Stomach (tissue), 9 donors: Measurements from ENCODE around the gene IL21R. TPM values are rescaled to one million over a fixed set of nuclear protein-coding genes. Genes with fewer than 3 reads are reported as not detected.
A peak's percentile ranks its signal among the peaks of the same experiment; 100 is the strongest.

ENCODE experiments used
- DNase-seq, 2 donors: peaks; one replicate each; pipeline versions ENCODE4 v3.0.0 to v3.0.0-alpha.2; 2013 to 2019
- H3K27ac ChIP-seq, 5 donors: fragments of 200-600 bp in 4 of 5; sonication (generic) in 4 of 5; one replicate each; pipeline ENCODE4 v1.5.1; 2013 to 2019; ENCODE audit warnings: mild to moderate bottlenecking in 1 of 5, moderate library complexity in 1 of 5
- H3K27me3 ChIP-seq, 3 donors: fragments of 200-600 bp; sonication (generic); one replicate each; pipeline ENCODE4 v1.5.1; 2017 to 2019; ENCODE audit warnings: mixed run types in 1 of 3
- H3K36me3 ChIP-seq, 4 donors: fragments of 200-600 bp; sonication (generic); 1 replicate in 3 of 4; 2 replicates in 1 of 4; pipeline ENCODE4 v1.5.1; 2016 to 2019
- H3K4me1 ChIP-seq, 4 donors: fragments of 200-600 bp; sonication (generic); one replicate each; pipeline ENCODE4 v1.5.1; 2016 to 2019
- H3K4me3 ChIP-seq, 4 donors: fragments of 200-600 bp; sonication (generic) in 3 of 4; one replicate each; pipeline ENCODE4 v1.5.1; 2016 to 2019; ENCODE audit warnings: mild to moderate bottlenecking in 1 of 4
- H3K9me3 ChIP-seq, 4 donors: fragments of 200-600 bp; sonication (generic); one replicate each; pipeline ENCODE4 v1.5.1; 2016 to 2019
- EP300 ChIP-seq: sonication (generic); formaldehyde crosslinking; IDR thresholded peaks from one replicate; pipeline ENCODE4 v1.6.1; 2017; ENCODE audit warnings: antibody characterized with exemption
- POLR2A ChIP-seq, 4 donors: fragments of 450-650 bp; IDR thresholded peaks; one replicate each; pipeline ENCODE4 v1.6.1; 2016; ENCODE audit warnings: antibody characterized with exemption in 4 of 4, control low read depth in 2 of 4, mild to moderate bottlenecking in 1 of 4, moderate library complexity in 1 of 4
- POLR2AphosphoS5 ChIP-seq, 3 donors: sonication (generic); formaldehyde crosslinking; IDR thresholded peaks; one replicate each; pipeline ENCODE4 v1.6.1; 2016; ENCODE audit warnings: antibody characterized with exemption in 3 of 3
- WGBS, 5 donors: extraction: QIAGEN DNeasy Blood & Tissue Kit in 3 of 5; methylation state at CpG; one replicate each; pipeline versions ENCODE4 v1.1.5 to v1.1.7; 2013 to 2018; 5-methylcytosine and 5-hydroxymethylcytosine counted together
- intact Hi-C: fragments of 100-400 bp; cut with DNase I; formaldehyde crosslinking; loops from one replicate; pipeline ENCODE4 v1.15.1; 2023; ENCODE audit warnings: low total_unique reads
- polyA plus RNA-seq, 3 donors: library from polyadenylated mRNA; stranded (reverse); fragments of 200-250 nt; gene quantifications; one replicate each; pipeline ENCODE4 v1.2.3, GENCODE V29; 2013
- total RNA-seq, 5 donors: library from RNA; depleted of rRNA; stranded (reverse); fragments of >200 nt; gene quantifications; one replicate each; pipeline versions ENCODE4 v1.1.0 to v1.2.3, GENCODE V29; 2014 to 2016
- TF ChIP-seq, protein P1 (sequence below), 7 experiments: fragments of 450-650 bp in 4 of 7; fragments of 200-600 bp in 3 of 7; sonication (generic) in 3 of 7; IDR thresholded peaks; one replicate each; pipeline ENCODE4 v1.5.1; 2016 to 2019; ENCODE audit warnings: antibody characterized with exemption in 7 of 7, control low read depth in 2 of 7, mild to moderate bottlenecking in 1 of 7
- donor health status: healthy with polysubstance abuse.
- donor health status: Bipolar disorder and iron deficiency.
- donor health status: healthy.

Gene IL21R
- total and polyA plus RNA-seq, 8 donors: 0.14 to 0.73 (median 0.38) TPM; not detected in 4

DNA sequence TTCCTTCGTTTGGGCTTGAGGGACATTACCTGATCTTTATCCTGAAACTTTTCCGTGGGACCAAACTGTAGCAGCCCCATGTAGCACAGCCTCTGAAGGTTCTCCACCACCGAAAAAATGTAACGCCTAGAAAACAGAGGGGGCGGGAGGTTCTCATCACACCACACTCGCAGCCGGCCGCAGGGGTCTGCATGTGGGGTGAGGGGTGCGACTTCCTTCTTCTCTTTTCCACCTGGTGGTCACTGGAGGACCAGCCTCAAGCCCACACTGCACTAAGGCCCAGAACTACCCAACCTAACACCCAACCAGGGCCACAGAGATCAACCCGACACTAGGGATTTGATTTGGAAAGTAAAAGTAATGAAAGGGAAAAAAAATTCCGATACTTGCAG lies 90.6 kb downstream of the IL21R start:
- Histone ChIP-seq H3K27me3 (no peaks in the 10 kb centered on the region), H3K36me3 (peaks cover 62 to 100% (median 100%) of the 10 kb centered on the region in 4 donors), H3K9me3 (no peaks in the 10 kb centered on the region), H3K27ac (no peak overlapping the region), H3K4me3 (no peak overlapping the region), H3K4me1 (no peaks in the 10 kb centered on the region)
- intact Hi-C loops: no loop called here
- no peak for DNase-seq
- TF ChIP-seq, protein P1, sequence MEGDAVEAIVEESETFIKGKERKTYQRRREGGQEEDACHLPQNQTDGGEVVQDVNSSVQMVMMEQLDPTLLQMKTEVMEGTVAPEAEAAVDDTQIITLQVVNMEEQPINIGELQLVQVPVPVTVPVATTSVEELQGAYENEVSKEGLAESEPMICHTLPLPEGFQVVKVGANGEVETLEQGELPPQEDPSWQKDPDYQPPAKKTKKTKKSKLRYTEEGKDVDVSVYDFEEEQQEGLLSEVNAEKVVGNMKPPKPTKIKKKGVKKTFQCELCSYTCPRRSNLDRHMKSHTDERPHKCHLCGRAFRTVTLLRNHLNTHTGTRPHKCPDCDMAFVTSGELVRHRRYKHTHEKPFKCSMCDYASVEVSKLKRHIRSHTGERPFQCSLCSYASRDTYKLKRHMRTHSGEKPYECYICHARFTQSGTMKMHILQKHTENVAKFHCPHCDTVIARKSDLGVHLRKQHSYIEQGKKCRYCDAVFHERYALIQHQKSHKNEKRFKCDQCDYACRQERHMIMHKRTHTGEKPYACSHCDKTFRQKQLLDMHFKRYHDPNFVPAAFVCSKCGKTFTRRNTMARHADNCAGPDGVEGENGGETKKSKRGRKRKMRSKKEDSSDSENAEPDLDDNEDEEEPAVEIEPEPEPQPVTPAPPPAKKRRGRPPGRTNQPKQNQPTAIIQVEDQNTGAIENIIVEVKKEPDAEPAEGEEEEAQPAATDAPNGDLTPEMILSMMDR (IDR thresholded peaks at IDR 0.05): no peak
- TF ChIP-seq POLR2A (IDR thresholded peaks at IDR 0.05): no peak
- TF ChIP-seq POLR2AphosphoS5 (IDR thresholded peaks at IDR 0.05): no peak
- TF ChIP-seq EP300: no peak
- 82 to 89% (median 86%) methylated on average over 11 of the region's 11 CpGs for WGBS, 5 donors

DNA sequence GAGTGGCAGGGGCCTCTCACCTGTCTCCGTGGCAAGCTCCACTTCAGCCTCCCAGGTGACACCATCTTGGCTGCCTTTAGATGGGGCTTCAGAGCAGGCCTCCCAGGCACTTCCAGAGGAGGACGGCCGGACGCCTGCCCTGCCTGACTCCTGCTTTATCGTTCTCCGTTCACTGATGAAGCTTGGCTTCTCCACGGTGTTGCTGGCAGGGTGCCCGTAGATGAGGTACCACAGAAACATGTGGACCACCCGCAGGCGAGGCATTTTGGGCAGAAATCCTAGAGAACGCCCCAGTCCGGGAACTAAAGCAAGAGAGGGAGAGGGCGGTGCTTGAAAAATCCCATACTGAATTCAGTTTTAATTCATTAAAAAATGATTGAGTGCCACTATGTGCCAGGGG lies 93.2 kb downstream of the IL21R start:
- intact Hi-C loops: no loop called here
- no peaks in the 10 kb centered on the region for H3K4me1 ChIP-seq
- no peaks in the 10 kb centered on the region for H3K9me3 ChIP-seq
- no peak overlapping the region for H3K4me3 ChIP-seq
- no peak for TF ChIP-seq POLR2AphosphoS5 (IDR thresholded peaks at IDR 0.05)
- TF ChIP-seq, protein P1 (IDR thresholded peaks at IDR 0.05): no peak
- TF ChIP-seq EP300: no peak
- TF ChIP-seq POLR2A (IDR thresholded peaks at IDR 0.05): no peak
- no peak overlapping the region for H3K27ac ChIP-seq
- H3K36me3 ChIP-seq: peaks cover 57 to 100% (median 100%) of the 10 kb centered on the region in 4 donors
- DNase-seq: peak in 1 of 2 donors; percentile 61
- no peaks in the 10 kb centered on the region for H3K27me3 ChIP-seq
- 76 to 90% (median 78%) methylated on average over 13 of the region's 13 CpGs for whole genome bisulfite sequencing, 5 donors

DNA sequence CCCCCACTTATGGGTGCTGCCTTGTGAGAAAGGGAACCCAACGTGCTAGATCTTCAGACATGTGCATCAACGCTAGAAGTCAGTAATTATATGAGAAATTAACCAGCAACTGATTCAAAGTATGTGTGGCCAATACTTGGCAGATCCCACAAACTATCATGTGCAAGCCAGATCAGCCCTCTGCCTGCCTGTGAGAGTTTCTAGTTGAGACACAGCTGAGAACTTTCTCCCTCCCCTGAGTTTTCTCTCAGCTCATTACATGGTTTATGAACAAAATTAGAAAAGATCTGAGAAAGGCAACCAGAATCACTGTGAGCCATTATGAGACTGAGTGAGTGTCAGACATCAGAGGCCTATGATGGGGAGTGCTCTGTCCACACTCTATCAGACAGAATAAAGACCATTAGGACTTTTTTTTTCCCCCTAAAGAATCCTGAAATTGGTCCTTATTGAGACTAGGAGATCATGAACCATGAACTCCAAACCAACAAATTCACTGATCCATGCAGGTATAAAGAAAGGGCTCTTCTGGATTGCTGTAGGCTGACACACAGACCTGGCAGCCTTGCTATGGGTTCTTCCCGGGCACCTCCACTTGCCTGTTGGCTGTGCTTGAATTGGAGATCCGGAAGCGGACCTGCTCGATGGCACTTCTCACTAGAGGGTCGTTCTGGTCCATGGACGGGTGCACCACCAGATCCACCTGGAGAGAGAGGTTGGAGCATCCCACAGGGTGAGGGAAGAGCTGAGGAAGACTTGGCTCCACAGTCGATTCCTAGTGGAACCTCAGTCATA lies 96.3 kb downstream of the IL21R start:
- DNase-seq: no peak
- Histone ChIP-seq H3K36me3 (peaks cover 71 to 100% (median 100%) of the 10 kb centered on the region in 4 donors), H3K4me3 (no peak overlapping the region), H3K27me3 (no peaks in the 10 kb centered on the region), H3K9me3 (no peaks in the 10 kb centered on the region), H3K4me1 (no peaks in the 10 kb centered on the region), H3K27ac (peak overlapping the region in 1 of 5 donors; percentile 45)
- TF ChIP-seq, protein P1 (IDR thresholded peaks at IDR 0.05): no peak
- TF ChIP-seq POLR2AphosphoS5 (IDR thresholded peaks at IDR 0.05) (no peak), EP300 (no peak), POLR2A (IDR thresholded peaks at IDR 0.05) (no peak)
- WGBS, 5 donors: 89 to 95% (median 92%) methylated on average over 9 of the region's 9 CpGs
- intact Hi-C loops: no loop called here

DNA sequence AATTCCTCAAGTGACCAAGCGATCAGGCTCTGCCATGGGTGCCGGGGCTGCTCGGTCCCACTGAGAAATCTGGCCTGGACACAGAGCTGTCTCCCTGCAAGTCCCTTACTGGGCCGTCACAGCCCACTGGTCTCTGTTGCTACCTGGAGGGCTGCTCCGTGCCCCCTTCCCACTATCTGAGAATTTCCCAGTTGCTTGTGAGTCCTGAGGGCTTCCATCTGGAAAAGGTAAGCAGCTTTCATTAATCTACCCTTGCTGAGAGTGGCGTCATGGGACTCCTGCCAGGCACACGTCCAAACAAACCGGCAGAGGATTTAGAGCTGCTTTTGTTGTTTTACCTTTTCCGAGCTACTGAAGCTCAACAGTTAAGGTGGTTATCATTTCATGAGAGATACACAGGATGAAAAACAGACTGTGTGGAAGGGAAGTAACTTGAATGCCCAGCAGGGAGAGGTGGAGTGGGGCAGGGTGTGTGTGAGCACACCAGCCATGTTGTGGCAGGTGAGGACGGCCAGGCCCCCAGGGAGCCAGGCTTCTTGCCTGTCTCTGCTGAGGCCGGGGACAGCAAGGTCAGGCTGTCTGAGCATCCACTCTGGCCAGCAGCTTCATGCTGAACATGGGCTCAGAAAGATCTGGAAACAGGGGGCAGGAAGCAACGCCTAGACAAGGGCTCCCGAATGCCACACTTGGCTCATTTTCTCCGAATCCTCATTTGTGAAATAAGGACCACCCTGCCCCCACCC lies 97.1 kb downstream of the IL21R start:
- DNase-seq: no peak
- intact Hi-C loops: no loop called here
- WGBS, 5 donors: 85 to 92% (median 89%) methylated on average over 14 of the region's 14 CpGs
- Histone ChIP-seq H3K9me3 (no peaks in the 10 kb centered on the region), H3K27me3 (no peaks in the 10 kb centered on the region), H3K27ac (peak overlapping the region in 1 of 5 donors; percentile 45), H3K4me1 (no peaks in the 10 kb centered on the region), H3K36me3 (peaks cover 78 to 100% (median 100%) of the 10 kb centered on the region in 4 donors), H3K4me3 (no peak overlapping the region)
- TF ChIP-seq POLR2AphosphoS5 (IDR thresholded peaks at IDR 0.05): no peak
- TF ChIP-seq, protein P1 (IDR thresholded peaks at IDR 0.05): no peak
- no peak for TF ChIP-seq EP300
- TF ChIP-seq POLR2A (IDR thresholded peaks at IDR 0.05): no peak
